Suppressor macrophage treated with lipopolysaccharide for 1 hour (primary cell): ENCODE results near the gene LRP1B.

ENCODE experiments used
- DNase-seq, 3 donors: peaks; one replicate each; pipeline ENCODE4 v3.0.0-alpha.2; 2020 to 2022

The LRP1B gene

DNA sequence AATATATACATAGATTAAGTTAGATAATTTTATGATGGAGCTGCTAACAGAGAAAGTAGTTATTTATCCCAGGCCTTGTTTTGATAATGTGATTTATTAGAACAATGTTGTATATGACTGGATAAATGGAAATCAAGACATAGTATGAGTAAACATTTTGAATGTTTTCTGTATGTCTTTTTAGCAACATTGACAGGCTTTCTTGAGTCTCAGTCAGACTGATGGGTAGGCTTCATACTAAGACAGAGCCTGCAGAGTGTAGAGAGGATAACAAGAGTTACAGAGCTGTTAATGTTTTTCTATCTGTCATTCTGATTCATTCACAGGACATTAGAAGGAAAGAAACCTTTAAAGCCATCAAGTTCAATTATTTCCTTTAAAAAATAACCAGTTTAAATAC, 478.5 kb downstream of the LRP1B start:
- DNase-seq: no peak

DNA sequence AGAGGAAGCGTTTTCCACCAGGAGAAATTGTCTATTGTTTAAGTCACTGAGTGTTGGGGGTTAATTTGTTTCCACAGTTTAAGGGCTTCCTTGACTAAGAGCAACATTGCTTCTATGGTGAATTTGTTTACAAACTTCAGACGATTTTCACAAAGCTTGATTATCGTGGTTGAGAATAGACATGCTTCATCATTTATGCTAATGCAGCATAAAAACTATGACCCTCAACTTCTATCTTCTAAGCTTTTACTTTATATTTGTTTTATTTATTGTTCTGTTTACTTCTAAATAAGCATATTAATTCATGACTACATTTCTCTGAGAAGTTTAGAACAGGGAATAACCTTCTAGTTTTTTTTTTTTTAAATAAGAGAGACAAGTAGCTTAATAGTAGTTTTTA, 483.5 kb downstream of the LRP1B start:
- no peak for DNase-seq

GRCh38 chr2:141641462-141641861, 489.4 kb downstream of the LRP1B start:
- no peak for DNase-seq

DNA sequence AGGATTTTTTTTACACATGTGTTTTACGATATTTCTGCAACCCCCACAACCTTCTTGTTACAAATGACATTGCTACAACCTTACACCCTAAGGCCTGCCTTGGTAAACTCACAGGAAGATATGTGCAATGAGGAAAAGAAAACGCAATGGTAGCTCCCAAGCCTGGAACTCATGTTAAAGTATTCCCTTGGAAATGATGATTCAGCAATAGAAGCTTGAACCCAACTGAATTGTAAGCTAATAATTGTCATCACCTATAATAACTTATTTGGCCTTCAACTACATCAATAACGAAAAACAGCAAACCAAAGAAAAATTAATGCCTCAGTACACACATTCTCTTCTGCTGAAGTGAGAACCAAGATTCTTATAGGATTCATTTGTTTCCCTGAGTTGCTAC, 491.0 kb downstream of the LRP1B start:
- no peak for DNase-seq

DNA sequence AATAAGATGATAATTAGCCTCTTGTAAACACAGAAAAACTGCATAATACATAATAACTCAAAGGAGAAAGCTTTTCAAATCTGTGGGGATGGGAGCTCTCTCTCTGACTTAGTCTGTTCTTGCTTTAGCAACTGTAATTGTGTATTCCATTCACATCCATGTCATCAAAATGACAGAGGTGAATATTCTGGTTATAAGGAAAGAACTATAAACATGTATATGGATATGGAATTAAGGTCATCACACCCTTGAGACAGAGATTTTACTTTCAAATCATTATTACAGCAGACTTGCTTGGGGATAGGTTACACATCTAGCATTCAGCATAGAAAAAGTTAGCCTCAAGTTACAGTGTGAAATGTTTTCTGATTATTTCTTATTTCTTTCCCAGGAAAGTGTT, 497.7 kb downstream of the LRP1B start:
- DNase-seq: no peak

DNA sequence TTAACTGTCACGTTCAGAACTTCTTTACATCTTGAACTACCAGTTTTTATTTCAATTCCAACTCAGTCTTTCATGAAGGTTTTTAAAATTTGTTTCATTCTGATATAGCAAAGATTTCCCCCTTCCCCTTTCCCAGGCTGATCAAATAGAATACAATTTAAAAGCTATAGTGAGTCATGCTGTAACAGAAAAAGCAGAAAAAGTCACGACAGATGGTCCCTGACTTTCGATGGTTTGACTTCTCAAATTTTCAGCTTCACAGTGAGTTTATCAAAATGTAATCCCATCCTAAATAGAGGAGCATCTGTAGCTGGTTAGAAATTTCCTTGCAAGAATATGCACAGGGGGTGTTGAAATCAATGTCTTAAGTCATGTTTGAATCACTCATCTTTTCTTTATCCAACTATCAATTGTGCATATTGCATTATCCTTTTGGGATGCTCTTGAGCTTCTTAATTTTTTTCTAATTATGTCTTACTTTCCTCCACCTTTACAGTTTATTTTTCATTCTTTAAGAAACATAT, 500.3 kb downstream of the LRP1B start:
- no peak for DNase-seq

DNA sequence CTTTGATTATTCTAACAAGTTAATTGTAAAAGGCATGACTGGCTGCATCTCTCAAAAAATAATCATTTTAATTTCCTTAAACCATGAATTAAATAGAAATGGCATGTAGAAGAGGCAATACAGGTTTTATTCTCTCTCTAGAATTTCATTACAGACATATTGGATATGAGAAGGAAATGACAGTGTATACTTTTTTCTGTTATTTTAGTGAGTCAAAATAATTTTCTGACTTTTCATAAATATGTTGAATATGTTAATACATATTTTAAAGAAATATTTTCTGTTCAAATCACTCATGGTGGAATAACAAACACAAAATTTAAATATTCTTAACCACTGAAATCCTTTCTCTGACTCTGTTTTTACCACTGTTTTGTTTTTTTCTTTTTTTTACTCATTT, 510.4 kb downstream of the LRP1B start:
- DNase-seq: no peak

DNA sequence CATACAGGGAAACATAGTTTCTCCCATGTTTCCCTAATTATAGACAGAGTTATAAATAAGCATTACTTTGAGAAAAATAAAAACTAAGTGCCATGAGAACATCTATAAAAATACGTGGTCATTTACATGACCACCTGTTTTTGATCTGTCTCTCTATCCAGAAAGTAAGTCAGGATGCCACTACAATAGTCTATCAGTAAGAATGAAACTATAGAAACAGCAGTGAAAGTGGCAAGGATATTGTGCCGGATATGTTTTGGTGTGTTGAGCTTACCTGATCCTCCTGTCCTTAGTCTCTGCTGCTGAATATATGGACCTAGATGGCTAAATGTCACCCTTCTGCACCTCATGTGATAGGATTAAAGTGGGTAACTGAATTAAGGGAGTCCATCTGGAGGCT, 512.4 kb downstream of the LRP1B start:
- no peak for DNase-seq

DNA sequence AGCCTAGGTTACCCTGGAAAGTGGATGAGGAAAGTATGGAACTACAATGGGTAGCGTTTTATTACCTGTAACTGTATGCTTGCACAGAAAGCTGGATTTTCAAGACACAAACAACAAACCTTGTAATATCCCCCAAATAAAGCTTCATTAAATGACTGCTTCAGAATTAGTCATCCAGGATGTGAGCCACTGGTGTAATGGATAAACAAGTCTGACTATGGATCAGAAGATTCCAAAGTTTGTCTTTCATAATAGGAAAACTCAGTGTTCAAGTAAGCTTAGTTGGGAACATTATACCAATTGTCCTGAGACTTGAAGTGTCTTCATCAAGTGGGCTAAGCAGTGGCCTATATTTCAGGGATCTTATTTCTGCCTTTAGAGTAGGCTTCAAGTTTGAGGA, 518.8 kb downstream of the LRP1B start:
- DNase-seq: no peak

GRCh38 chr2:141611176-141611571, 519.6 kb downstream of the LRP1B start:
- no peak for DNase-seq

GRCh38 chr2:141610564-141611175, 520.1 kb downstream of the LRP1B start:
- no peak for DNase-seq

GRCh38 chr2:141605163-141605562, 525.7 kb downstream of the LRP1B start:
- no peak for DNase-seq

GRCh38 chr2:141601511-141602152, 529.2 kb downstream of the LRP1B start:
- no peak for DNase-seq

- DNase-seq: no peak
Observed at GRCh38 chr2:141599721-141600120, 531.1 kb downstream of the LRP1B start.

DNA sequence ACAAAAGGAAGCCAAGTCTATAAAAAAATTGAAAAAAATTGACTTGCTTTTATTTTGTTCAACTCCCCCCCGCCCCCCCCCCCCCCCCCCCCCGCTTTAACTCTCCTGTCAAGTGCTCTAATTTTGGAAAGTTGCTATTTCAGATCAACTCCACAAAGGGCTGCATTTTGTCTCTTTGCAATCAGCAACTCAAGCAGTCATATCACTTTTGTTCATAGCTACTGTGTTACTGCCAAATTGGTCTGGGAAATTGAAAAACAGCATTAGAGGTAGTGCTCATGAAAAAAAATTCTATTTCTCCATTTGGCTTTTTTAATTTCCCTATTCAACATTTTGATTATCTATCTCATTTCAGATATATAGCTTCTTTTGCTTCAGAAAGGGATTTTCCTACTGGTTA, 531.8 kb downstream of the LRP1B start:
- DNase-seq: no peak

GRCh38 chr2:141595316-141595920, 535.4 kb downstream of the LRP1B start:
- no peak for DNase-seq

GRCh38 chr2:141591787-141592186, 539.0 kb downstream of the LRP1B start:
- DNase-seq: no peak

DNA sequence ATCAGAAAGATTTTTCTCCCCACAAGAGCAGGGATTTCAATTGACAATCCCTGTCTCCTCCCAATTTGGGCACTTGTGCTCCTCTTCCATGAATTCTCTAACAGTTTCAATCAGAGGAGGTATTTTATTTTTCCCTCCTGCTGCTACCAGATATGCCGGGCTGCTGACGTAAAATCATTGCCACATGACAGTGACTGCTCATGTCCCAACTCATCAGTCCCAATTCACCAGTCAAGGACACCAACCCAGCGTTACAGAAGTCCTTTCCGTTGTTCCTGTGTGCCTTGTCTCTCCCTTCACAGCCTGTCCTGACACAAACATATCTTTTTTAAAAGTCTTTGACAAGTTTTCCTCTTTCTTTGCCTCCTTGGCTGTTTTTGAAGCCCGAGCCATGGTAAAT, 540.2 kb downstream of the LRP1B start:
- no peak for DNase-seq

DNA sequence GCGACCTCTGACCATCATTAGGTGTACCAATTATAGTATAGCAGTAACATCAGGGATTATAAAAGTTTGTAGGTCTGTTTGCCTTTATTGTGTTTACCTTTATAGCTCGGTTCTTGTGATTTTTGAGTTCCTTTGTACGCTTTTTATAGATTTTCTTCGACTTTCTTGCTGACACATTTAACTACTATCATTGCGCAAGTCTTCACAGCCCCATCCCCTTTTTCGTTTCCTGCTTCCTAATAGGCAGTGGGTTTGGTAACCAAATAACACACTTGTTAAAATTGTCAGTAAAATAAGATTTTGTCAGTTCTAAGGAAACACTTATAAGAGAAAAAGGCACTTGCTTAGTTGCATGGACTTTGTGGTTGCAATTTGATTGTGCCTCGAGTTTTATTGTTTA, 541.5 kb downstream of the LRP1B start:
- DNase-seq: no peak

DNA sequence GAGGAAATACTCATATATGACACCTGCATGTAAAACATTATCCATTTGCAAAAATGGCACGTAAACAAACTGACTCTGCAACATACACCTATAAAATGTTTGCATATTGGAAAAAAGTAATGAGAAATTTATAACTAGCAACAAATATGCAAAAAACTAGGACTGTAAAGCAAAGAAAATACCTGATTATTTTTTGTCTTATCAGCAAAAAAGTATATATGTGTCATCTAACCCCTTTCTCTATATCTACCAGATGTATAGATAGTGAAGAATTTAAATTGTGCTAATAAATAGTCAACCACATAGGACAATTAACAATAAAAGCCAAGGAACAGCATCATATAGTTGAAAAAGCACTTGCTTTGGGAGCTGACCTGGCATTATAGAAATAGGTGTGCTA, 543.8 kb downstream of the LRP1B start:
- DNase-seq: no peak

GRCh38 chr2:141582213-141582612, 548.6 kb downstream of the LRP1B start:
- DNase-seq: no peak

DNA sequence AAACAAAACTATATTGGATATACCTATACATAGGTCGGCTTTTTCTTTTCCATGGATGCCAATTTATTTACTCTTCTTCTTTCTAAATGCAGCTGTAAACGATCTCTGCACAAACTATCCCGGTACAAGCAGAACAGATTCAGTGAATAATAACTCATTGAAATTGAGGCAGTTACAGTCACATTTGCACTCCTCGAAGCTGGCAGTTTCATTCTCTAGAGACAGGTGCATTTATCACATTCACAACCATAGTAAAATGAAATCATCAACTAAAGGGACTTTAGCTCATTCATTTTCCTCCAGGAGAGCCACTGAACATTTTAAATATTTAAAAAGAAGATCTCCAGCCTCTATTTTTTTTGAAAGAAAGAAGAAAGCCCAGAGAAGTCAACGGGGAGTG, 551.7 kb downstream of the LRP1B start:
- DNase-seq: no peak

DNA sequence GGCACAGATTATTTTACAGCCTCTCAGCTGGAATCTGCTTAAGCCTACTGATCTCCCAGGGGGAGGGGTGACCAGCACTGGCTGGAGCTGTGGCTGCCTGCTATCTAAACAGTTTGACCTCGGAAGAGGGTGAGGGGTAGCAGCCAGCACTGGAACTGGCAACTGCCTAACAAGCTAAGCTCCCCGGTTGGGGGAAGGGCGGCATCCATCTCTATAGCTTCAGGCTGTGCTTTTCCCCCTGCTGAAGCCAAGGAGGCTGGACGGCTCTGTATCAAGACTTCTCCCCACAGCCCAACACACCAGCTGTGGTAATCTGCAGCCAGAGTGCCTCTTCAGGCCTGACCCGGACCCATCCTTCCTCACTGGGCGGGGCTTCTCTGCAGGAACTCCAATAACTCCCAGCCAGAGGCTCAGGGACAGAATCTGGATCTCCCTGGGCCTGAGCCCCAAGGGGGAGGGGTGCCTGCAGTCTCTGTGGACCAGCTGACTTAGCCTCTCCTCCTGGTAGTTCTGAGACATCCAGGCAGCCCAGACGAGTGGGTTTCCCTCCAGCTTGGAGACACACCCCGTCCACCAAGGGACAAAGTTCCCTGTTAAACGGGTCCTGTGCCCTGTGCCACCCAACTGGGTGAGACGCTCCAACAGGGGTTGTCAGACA, 560.2 kb downstream of the LRP1B start:
- no peak for DNase-seq

- no peak for DNase-seq
Observed at GRCh38 chr2:141569941-141570340, 560.9 kb downstream of the LRP1B start.
